Neural cell (in vitro differentiated cells): ENCODE data around the gene TUBGCP2. TPM values are rescaled to one million over a fixed set of nuclear protein-coding genes. Genes with fewer than 3 reads are reported as not detected.

ENCODE experiments used
- H2AFZ ChIP-seq: fragments of 200-600, 300-800 bp; sonication (generic), shearing (Covaris generic); 2 replicates; pipeline ENCODE4 v1.6.0; 2014; ENCODE audit warnings: low read depth, mild to moderate bottlenecking, antibody characterized with exemption, low read length, moderate library complexity
- H3F3A ChIP-seq: fragments of 200-600 bp; shearing (Covaris generic); 2 replicates; pipeline ENCODE4 v1.6.1; 2016; ENCODE audit warnings: mild to moderate bottlenecking, moderate library complexity, mixed read lengths, antibody characterized with exemption, low read length; ENCODE audit not compliant: insufficient read depth, poor library complexity, severe bottlenecking
- H3K27ac ChIP-seq: fragments of 200-600, 300-800 bp; sonication (generic), shearing (Covaris generic); 2 replicates; pipeline ENCODE4 v1.5.1; 2014; ENCODE audit warnings: mild to moderate bottlenecking, low read length, moderate library complexity
- H3K27me3 ChIP-seq: fragments of 300-800, 200-600 bp; sonication (generic), shearing (Covaris generic); 2 replicates; pipeline ENCODE4 v1.6.0; 2014; ENCODE audit warnings: mild to moderate bottlenecking, low read depth, low read length, moderate library complexity; ENCODE audit not compliant: insufficient read depth
- H3K36me3 ChIP-seq: fragments of 300-800, 200-600 bp; sonication (generic), shearing (Covaris generic); 2 replicates; pipeline ENCODE4 v1.5.1; 2014; ENCODE audit warnings: mild to moderate bottlenecking, antibody characterized with exemption, low read length, moderate library complexity; ENCODE audit not compliant: insufficient read depth
- H3K4me2 ChIP-seq: fragments of 300-800, 200-600 bp; sonication (generic), shearing (Covaris generic); 2 replicates; pipeline ENCODE4 v1.6.0; 2014; ENCODE audit warnings: mild to moderate bottlenecking, low read length
- H3K4me3 ChIP-seq: fragments of 300-800, 200-600 bp; sonication (generic), shearing (Covaris generic); 2 replicates; pipeline ENCODE4 v1.5.1; 2014; ENCODE audit warnings: mild to moderate bottlenecking, low read length, moderate library complexity
- H3K79me2 ChIP-seq: fragments of 200-600 bp; shearing (Covaris generic); replicated peaks from 2 replicates; pipeline ENCODE4 v1.6.0; 2014; ENCODE audit warnings: mild to moderate bottlenecking, low read length, moderate library complexity; ENCODE audit not compliant: insufficient read depth
- H3K9ac ChIP-seq: fragments of 300-800, 200-600 bp; sonication (generic), shearing (Covaris generic); 2 replicates; pipeline ENCODE4 v1.6.1; 2016; ENCODE audit warnings: mild to moderate bottlenecking, low read length, mixed read lengths
- H3K9me2 ChIP-seq: fragments of 200-600 bp; shearing (Covaris generic); 2 replicates; pipeline ENCODE4 v1.6.1; 2016; ENCODE audit warnings: mild to moderate bottlenecking, low read length, mixed read lengths; ENCODE audit not compliant: insufficient read depth
- H3K9me3 ChIP-seq: fragments of 200-600, 300-800 bp; sonication (generic), shearing (Covaris generic); 2 replicates; pipeline ENCODE4 v1.6.1; 2016; ENCODE audit warnings: mild to moderate bottlenecking, mixed run types, low read length, moderate library complexity, mixed read lengths
- H4K20me1 ChIP-seq: fragments of 200-600 bp; shearing (Covaris generic); 2 replicates; pipeline ENCODE4 v1.6.1; 2016; ENCODE audit warnings: mild to moderate bottlenecking, mixed run types; ENCODE audit not compliant: insufficient read depth
- CTCF ChIP-seq: fragments of 450-650 bp; IDR thresholded peaks from 2 replicates; pipeline ENCODE4 v1.5.1; 2014; ENCODE audit warnings: antibody characterized with exemption, mild to moderate bottlenecking, moderate library complexity; ENCODE audit not compliant: poor library complexity, severe bottlenecking
- EP300 ChIP-seq: fragments of 450-650 bp; conservative IDR thresholded peaks from 2 replicates; pipeline ENCODE4 v1.6.1; 2014; ENCODE audit warnings: antibody characterized with exemption, mild to moderate bottlenecking, moderate library complexity; ENCODE audit not compliant: poor library complexity, severe bottlenecking
- EZH2 ChIP-seq: fragments of 200-600, 300-800 bp; shearing (Covaris generic), sonication (generic); IDR thresholded peaks from 2 replicates; pipeline ENCODE4 v1.6.1; 2014; ENCODE audit warnings: antibody characterized with exemption, low read length, borderline replicate concordance, mild to moderate bottlenecking; ENCODE audit not compliant: insufficient read depth, poor library complexity, severe bottlenecking
- MXI1 ChIP-seq: fragments of 450-650 bp; conservative IDR thresholded peaks from 2 replicates; pipeline ENCODE4 v1.6.1; 2014; ENCODE audit warnings: antibody characterized with exemption, mild to moderate bottlenecking; ENCODE audit not compliant: poor library complexity, severe bottlenecking
- POLR2AphosphoS5 ChIP-seq: IDR thresholded peaks from 2 replicates; pipeline ENCODE4 v1.6.1; 2012
- RAD21 ChIP-seq: fragments of 450-650 bp; conservative IDR thresholded peaks from 2 replicates; pipeline ENCODE4 v1.6.1; 2014; ENCODE audit warnings: antibody characterized with exemption, mild to moderate bottlenecking, moderate library complexity
- REST ChIP-seq: IDR thresholded peaks from 2 replicates; pipeline ENCODE4 v1.6.1; 2012; ENCODE audit warnings: borderline replicate concordance
- SMC3 ChIP-seq: fragments of 450-650 bp; conservative IDR thresholded peaks from 2 replicates; pipeline ENCODE4 v1.6.1; 2014; ENCODE audit warnings: antibody characterized with exemption, mild to moderate bottlenecking, moderate library complexity; ENCODE audit not compliant: poor library complexity
- TAF1 ChIP-seq: IDR thresholded peaks from 2 replicates; pipeline ENCODE4 v1.6.1; 2012; ENCODE audit warnings: low read depth
- polyA plus RNA-seq: library from polyadenylated mRNA; depleted of rRNA; stranded (reverse); fragments of >200 nt; gene quantifications from 2 replicates; pipeline ENCODE4 v1.2.3, GENCODE V29; 2014

The TUBGCP2 gene
- polyA plus RNA-seq, 1 donor from 2014 or later, result 34.5 TPM

- peaks cover 57% of the 10 kb centered on the region for H3K27me3 ChIP-seq
- no peak overlapping the region for H3K4me2 ChIP-seq
- H3K9ac ChIP-seq, result no peak overlapping the region
- H3K27ac ChIP-seq, result no peak overlapping the region
- TF ChIP-seq SMC3 (no peak), CTCF (no peak), MXI1 (no peak), TAF1 (no peak), POLR2AphosphoS5 (no peak), RAD21 (no peak), EP300 (no peak), EZH2 (no peak), REST (no peak)
- no peak overlapping the region for H2AFZ ChIP-seq
- no peaks in the 10 kb centered on the region for H3K79me2 ChIP-seq
- H3F3A ChIP-seq, result no peaks in the 10 kb centered on the region
- H3K4me3 ChIP-seq, result no peak overlapping the region
- no peaks in the 10 kb centered on the region for H3K9me3 ChIP-seq
- no peaks in the 10 kb centered on the region for H4K20me1 ChIP-seq
- H3K9me2 ChIP-seq, result no peaks in the 10 kb centered on the region
- no peaks in the 10 kb centered on the region for H3K36me3 ChIP-seq
Observed at GRCh38 chr10:133238466-133238804, 70.2 kb downstream of the TUBGCP2 start.

GRCh38 chr10:133237588-133238465 is 70.8 kb downstream of the TUBGCP2 start, which contains the start of gene VENTX:
Gene VENTX, plus strand, starts transcription at chr10:133237855. Its CDS starts 60 bp downstream, at chr10:133237915.
- TF ChIP-seq EZH2 (no peak), REST (no peak), EP300 (no peak), CTCF (no peak), POLR2AphosphoS5 (no peak), SMC3 (no peak), MXI1 (no peak), TAF1 (no peak), RAD21 (no peak)

More at GRCh38 chr10:133237588-133238465, 70.8 kb downstream of the TUBGCP2 start, which contains the start of gene VENTX:
- Histone ChIP-seq H3K79me2 (no peaks in the 10 kb centered on the region), H3F3A (no peaks in the 10 kb centered on the region), H2AFZ (no peak within 1 kb of the TSS), H3K27me3 (peaks cover 63% of the 10 kb centered on the region), H3K4me2 (no peak within 1 kb of the TSS), H3K9me3 (no peaks in the 10 kb centered on the region), H3K4me3 (peak within 1 kb of the TSS; percentile 52), H3K9me2 (no peaks in the 10 kb centered on the region), H3K27ac (no peak within 1 kb of the TSS), H3K36me3 (no peaks in the 10 kb centered on the region), H4K20me1 (no peaks in the 10 kb centered on the region), H3K9ac (no peak within 1 kb of the TSS)
